Brain pericyte (primary cell): Measurements from ENCODE around the gene PRL.

Experiments used
- DNase-seq: peaks from one replicate; pipeline ENCODE4 v3.0.0-alpha.2; 2012; ENCODE audit warnings: low read depth, low spot score

The PRL gene

DNA sequence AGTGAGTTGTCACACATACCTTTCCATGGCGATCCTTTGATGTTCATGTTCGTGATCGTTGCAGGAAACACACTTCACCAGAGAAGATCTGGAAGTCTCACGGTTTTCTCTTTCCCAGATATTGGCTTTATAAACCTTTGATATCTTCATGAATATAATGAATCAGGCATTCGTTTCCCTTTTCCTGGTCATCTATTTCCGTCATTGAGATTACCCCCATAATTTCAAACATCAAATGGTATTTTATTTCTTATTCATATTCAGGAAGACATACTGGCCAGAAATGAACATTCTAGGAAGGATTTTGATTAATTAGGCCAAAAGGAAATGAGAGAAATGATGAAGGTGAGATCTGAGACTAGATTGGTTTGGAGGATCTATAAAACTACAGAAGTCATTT lies at the start of gene PRL:
Gene PRL (minus strand): TSS at position 101 of the 400 bp plus-strand sequence. CDS start 54 bp downstream, at position 47.
- no peak for DNase-seq

DNA sequence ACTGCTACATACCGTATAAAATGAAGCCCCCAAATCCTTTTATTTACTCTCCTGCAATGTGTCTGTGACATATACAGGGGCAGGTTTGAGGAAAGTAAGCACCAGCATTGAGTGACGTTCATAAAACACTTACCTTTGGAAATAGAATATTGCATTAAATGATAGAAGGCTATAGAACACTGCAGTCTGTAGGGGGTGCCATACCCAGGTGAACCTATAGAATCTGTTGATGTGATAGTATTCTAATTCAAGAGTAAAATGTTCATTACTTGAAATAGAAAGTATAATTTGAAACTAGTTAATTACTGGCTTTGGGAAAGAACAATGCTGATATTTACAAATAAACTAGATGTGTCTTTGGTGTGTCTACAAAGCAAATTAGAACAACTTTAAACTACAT lies 47.0 kb upstream of the PRL start:
- no peak for DNase-seq

DNA sequence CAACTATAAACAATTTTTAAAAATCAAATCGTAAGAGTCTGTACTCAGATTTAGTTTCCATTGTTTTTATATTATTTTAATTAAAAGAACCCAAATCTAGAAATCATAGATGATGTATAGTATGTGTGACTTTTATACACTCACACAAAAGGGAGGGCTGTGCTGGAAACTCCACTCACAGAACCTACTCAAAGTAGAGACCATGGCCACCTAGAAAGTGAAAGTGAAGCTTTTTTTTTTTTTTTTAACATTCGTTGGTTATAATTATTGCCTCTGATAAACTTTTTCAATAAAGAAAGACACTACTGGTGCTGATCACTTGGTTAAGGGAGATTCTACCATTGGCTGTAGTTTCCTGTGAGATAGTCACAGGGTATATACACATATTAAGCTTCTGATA lies 37.9 kb upstream of the PRL start:
- DNase-seq: no peak

DNA sequence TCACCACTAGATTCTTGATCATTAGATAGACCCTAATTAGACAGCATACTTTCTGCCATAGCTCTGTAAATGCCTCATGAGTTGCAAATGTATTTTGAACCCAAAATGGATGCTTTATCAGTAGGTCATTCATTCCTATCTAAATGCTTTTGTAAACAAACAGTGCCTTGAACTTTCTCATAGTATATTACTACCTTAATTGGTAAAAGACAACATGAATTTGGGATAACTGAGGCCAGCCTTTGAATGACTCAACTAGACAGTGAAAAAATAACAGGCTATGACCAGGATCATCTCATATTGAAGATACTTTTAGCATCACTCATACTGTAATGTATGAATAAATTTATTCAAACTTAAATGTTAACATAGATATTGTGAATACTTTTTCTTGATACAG lies 37.0 kb upstream of the PRL start:
- DNase-seq: no peak

DNA sequence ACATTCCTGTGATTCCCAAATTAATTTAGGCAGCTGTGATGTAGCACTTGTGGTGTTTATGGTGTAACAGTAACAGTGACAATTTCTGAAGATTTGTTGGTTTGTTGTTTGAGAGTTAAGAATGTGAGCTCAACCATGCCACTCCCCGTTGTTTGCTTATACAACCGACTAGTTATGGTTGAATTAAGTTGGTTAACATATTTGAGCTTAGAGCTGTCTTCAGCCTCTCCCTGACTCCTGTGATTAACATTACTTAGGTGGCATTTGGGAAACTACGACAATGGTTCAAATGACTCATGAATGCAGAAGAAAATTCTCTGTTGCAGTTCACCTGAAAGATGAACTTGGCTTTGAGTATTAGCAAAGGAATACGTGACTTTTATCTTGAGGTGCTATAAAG lies 35.9 kb upstream of the PRL start:
- DNase-seq: no peak

DNA sequence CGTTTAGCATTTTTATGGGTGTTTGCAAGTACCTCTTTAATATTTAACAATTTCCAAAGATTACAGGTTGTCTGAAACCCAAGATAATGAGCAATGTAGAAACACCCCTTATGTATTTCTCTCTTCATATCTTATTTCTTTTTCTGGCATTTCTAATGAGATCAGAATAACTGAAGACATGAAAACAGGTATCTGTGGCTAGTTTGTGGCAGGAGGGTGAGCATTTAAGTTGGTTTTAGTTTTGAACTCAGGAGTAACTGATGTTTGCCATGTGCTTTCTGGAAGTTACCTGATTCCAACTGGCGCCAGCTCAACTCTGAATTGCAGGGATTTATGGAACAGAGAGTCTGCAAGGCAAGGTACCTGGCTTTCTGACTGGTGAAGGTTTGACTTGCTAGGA lies 35.4 kb upstream of the PRL start:
- no peak for DNase-seq

DNA sequence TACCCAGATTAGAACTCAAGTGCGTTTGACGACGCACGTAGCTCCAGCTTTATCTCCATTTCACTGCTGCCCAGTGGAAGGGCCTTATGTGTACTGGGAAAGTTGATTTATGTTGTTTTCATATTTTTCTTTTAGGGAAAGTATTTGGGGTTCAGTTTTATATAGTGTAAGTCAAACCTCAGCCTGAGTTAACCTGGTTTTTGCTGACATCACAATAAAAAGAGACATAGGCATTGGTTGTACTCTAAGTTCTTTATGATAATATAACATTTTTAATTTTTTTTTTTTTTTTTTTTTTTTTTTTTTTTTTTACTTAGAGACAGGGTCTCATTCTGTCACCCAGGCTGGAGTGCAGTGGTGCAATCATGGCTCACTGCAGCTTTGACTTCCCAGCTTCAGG lies 34.1 kb upstream of the PRL start:
- no peak for DNase-seq

DNA sequence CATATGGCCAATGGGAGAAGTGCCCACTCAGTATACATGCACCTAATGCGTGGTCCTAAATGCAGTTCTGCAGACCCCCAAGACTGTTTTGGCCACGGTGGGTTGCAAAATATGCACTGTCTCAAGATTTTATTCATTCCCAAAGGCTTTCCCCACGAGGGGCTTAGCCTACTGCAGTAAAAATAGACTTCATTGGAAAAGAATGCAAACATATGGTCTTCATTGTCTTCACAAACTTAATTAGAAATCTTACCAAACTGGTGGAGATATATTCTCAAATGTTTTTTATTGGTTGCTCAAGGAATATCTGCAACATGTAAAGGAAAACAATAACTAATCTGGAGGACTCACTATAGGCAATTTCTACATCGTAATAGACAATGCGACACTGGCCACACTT lies 31.6 kb upstream of the PRL start:
- no peak for DNase-seq

DNA sequence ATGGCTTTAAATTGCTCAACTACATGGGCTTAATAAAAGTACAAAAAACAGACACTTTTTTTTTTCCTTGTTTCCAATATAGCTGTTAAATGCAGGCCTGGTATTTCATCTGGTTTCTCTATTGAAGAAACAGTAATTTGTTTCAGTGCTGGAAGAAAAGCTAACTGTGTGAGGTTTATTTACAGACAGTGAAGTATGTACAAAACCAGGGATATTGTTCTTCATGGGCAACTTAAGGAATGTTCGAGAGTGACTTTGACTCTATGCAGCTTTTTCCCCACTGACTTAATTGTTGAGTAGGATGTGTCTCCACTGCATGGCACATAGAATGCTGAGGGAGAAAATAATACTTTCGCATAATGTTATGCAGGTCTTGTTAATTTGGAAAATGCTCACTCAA lies 31.0 kb upstream of the PRL start:
- no peak for DNase-seq

DNA sequence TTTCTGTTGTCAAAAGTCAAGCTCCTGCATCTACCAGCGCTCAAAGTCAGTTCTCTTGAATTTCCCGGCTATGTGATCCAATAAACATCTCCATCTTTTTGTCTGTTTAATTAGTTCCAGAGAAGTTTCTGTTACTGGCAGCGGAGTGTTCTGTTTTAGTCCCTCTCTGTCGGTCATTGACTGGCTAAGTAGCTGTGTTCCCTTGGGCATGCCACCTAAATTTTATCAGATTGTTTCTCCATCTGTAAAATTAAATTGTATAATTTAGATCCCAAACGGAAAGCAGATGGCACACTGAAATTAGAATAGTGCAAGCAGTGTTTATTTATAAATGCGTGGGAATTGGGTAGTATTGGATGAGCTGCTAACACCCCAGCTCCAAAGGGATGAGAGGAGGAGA lies 29.7 kb upstream of the PRL start:
- no peak for DNase-seq

DNA sequence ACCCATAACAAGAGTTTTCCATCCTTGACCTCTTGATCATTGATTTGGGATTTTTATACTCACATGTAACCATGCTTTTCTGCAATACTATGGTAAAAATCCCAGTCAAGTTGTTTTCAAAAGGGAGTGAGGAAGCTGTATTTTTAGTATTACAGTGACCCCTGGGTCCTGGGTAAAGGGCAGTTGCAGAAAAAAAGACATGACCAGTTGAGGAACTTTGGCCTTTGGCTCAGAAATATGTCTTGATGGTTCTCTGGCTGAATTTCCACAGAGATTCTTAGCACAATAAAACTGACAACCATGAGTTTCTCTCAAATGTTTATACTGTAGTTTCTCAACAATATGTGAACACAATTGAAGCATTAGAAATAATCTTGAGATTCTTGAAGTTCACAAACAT lies 28.6 kb upstream of the PRL start:
- no peak for DNase-seq

DNA sequence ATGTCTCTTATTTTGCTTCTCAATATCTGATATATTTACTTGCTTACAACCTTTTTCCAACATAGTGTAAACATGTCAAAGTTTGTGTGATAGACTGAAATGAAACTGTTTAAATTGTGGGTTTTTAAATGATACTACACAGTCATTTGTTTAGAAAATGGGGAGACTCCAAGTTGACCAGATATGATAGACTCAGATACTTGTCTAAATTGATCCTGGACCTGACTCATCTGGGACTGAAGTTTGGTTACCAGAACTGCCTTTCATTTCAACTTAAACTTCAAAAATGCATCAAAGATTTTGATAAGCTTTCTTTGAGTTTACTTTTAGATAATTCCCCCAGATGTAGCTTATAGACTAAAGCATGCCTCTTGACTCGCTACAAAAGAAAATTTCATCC lies 27.0 kb upstream of the PRL start:
- no peak for DNase-seq

DNA sequence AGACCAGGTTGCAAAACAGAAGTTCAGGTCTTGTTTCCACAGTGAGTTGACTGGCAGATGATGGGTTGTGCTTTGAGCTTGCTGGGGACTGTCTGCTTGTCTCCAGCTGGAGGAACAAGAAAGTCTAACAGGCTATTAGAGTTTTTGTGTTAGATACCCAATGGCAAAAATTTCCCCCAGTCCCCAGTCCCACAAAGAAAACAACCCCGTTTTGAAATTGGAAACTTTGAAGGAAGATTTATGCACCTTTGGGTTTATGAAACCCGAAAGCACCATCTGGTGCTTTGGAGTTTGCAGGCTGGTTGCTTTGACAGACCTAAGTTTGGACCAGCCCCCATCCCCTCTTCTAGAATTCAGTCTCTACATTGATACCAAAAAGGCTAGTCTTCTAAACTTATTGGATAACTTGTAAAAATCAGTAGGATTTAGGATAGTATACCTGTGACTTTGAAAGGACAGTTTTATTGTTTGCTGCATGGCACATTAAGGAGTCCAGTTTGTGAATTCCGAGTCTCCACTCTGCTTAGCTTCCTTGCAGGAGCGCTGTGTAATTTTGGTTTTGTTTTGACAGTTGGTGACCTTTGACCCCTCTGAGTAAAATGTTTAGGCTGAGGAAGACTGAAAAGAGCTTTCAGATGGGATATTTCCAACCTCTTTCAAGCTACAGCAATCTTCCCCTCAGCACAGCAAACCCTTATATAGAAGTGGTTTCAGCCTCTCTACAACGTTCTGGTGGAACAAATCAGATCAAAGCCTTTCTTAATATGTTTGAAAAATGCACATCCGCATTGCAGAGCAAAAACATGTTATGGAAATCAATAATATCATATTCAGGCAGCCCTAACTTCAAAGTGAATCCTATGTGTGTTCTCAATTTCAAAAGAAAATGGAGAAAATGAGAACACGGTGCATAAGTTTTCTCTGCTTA lies 25.5 kb upstream of the PRL start:
- DNase-seq: peak; percentile 55

DNA sequence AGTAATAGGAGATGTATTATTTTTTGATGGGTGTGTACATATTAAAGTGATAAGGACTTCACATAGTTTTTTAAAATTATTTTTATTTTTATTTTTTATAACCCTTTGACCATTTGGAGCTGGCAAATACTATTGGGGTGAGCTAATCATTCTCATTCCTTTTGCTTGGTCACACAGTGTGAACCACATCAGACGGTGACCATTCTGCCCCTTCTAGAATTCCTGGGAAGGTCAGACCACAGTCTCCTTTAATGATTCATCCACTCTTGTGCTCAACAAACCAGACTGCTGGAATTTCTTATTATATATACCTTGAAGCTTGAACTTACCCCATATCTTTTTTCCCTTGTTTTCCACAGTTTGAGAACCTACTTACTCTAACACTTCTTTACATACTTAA lies 23.9 kb upstream of the PRL start:
- DNase-seq: no peak

DNA sequence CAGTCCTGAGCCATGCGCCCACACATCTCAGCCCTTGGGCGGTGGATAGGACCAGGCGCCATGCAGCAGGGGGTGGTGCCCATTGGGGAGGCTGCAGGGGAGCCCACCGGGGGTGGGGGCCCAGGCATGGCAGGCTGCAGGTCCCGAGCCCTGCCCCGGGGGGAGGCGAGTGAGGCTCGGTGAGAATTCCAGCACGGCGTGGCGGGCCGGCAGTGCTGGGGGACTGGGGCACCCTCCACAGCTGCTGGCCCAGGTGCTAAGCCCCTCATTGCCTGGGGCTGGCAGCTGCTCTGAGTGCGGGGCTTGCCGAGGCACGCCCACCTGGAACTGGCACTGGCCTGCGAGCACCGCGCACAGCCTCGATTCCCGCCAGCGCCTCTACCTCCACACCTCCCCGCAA lies 21.6 kb upstream of the PRL start:
- DNase-seq: no peak

DNA sequence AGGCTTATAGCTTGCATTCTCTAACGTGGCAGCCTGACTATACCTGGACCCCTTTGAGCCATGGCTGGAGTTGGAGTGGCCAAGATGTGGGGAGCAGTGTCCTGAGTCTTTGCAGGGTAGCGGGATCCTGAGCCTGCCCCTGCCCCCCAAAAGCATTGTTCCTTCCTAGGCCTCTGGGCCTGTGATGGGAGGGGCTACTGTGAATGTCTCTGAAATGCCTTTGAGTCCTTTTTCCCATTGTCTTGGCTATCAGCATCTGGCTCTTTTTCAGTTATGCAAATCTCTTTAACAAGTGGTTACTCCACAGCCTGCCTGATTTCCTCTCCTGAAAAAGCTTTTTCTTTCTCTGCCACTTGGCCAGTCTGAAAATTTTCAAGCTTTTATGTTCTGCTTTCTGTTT lies 17.0 kb upstream of the PRL start:
- no peak for DNase-seq

DNA sequence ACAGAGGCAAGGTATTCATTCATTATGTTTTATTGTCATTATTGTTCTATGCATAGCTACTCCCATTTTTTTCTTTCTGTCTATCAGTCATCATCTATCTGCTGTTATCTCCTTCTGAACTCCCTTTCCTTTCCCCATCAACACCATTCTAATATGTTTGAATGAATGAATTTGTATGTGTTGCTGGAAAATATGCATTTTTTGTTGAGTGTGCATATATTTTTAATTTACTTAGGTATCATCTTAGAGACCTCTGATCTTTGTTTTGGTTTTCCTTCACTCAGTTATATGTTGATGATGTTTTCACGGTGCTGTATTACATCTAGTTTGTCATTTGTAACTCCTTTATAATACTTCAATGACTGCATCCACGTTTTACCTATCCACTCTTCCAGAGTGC lies 12.1 kb upstream of the PRL start:
- DNase-seq: no peak

DNA sequence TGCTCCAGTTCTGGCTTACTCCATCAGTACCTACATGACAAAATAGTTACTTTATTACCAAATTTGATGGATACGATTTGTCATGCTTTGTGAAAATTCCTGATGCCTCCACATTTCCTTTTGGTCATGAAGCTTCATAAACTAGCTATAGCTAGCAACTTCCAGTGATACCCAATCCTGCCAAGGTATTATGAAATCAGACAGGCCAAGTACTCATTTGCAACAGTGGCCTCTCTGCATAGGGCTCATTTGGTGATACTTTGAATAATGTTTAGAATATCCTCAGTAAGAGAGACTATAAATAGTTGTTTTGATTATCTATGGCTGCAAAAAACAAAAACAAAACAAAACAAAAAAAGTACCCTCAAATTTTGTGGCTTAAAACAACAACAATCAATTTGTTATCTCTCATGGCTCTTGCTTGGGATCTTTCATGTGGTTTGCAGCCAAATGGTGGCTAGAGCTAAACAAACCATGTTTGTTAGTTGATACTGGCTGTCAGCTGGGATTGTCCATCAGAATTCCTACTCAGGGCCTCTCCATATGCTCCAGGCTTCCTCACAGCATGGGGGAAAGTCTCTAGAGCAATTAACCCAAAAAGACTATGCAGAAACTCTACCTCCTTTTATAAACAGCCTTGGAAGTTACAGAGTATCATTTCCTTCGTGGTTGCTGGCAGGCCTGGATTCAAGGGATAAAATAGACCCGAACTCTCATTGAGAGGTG lies 10.1 kb upstream of the PRL start:
- no peak for DNase-seq

DNA sequence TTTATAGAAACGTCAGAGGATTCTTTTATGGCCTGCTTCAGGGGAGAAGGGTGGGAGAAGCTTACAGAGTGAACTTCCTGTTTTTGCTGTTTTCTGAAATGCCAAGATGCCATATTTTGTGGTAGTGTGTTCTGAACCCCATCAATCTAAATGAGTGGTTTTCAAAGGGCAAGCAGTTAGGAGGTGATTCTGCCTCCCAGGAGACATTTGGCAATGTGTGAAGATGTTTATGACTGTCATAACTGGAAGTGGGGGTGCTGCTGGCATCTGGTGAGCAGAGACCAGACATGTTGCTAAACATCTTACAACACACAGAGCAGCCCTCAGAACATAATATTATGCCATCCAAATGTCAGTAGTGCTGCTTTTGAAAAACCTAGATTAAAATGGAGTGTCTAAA lies 6.0 kb upstream of the PRL start:
- DNase-seq: no peak

DNA sequence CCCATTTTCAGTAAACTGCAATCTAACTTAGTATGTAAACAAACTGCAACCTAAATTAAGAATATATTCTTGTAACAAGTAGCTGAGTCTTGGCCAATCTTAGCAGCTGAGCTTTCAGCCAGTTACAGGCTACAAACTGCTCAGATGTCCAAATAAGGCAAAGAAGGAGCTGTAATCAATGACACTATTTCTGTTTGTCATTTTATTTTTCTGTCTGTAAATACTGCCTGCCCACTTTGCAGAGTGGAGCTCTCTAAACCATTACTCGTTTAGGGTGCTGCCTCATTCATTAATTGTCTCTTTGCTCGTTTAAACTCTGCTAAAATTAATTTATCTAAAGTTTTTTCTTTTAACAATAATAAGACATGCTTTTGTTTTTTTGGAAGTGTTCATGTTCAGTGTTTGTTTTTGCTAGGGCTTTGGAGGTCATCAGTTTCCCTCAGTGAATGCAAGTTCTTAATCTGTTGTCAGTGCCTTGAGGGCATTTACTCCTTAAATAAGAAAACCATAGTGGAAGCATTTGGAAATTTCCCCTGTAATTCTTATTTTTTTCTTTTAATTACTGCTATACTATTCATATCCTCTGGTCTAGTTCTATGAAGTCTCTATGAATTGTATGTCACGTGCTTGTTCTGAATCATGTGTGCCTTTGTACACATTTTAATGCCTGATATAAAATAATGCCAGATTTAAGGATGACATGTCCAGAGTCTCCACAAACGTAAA lies 3.6 kb upstream of the PRL start:
- DNase-seq: no peak

DNA sequence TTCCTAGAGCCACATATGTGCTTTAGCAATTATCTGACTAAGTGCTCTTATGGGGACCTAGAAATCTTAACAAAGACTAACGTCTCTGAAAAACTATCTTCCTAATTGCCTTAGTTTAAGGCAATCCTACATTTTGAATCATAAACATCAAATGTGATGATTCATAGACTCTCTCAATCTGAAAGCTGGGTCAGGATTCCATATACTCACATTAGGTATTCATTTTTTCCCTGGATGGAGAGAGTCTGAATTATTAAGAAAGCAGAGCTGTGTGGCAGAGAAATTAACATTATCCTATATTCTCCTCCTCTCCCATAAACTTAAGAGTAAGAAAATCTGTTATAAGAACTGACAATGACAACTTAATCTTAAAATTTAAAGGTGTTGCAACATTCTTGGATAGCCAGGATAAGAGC lies 1.6 kb upstream of the PRL start:
- no peak for DNase-seq

DNA sequence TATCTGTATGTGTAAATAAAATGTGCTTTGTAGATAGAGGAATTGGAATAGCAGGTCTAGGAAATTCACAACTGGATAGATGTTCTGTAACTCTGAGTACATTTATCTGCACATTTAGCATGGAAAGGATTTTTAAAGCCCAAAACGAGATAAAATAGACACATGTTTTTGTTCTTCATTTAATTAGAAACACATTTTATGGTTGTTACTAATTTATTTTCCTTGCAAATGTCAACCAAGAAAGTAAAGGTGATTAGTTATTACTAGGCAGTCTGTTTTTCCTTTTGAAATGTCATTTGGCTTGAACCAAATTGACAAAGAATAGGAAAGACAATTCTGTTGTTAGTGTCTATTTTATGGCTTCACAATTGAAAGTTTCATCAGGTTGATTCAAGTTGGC lies 769 bp downstream of the PRL start:
- no peak for DNase-seq

DNA sequence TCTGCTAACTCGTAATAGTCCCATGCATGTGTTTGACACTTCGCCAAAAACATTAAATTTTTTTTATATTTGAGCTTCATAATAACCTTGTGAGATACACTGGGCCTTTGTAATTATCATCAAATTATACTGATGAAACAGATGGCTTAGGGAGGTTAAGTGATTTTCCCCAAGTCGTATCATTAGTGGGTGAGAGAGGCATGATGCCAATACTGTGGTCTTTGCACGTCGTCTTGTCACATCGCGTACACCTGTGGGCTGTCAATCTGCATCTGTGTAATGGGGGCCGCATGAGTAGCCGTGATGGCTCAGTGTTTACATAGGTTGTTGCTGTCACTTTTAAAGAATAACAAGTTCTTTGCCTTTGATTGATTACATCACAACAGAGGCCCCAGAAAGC lies 1.7 kb downstream of the PRL start:
- no peak for DNase-seq
